ENCODE data around the gene SYDE1. TPM values are rescaled to one million over a fixed set of nuclear protein-coding genes. Genes with fewer than 3 reads are reported as not detected.

The SYDE1 gene
- total and polyA plus RNA-seq, 4 donors, result 0.72 to 4.2 (median 3.7) TPM

DNA sequence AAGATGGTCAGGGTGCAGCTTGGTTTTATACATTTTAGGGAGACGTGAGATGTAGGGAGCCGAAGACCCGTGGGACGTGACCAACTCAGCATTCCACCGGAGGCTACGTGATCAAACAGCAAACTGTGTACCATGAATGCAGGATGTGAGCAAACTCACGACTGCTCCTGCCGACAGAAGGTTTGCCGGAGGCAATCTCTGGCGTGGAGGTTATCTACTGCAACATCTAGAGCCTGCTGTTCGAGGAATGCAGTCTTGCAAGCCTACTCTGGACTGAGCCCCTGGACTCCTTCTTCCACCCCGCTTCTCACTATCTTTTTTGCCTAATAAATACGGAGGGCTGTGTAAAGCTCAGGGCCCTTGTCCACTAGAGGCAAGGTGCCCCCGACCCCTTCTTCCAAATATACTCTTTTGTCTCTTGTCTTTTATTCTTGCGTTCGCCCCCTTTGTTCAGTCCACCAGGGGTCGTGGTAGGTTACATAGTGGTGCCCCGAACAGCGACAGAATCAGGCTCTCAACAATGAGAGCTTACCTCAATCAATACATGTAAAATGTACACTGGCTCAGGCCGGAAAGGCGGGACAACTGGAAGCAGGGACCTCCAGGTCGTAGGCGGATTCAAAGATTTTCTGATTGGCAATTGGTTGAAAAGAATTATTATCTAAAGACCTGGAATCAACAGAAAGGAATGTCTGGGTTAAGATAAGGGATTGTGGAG, 34.1 kb upstream of the SYDE1 start:
- peaks cover 0 to 2% (median under 1%) of the 10 kb centered on the region in 4 donors for H3K27me3 ChIP-seq (ENCODE audit: control insufficient read depth in 4 of 4, insufficient read depth in 4 of 4, low read length in 3 of 4)
- H3K36me3 ChIP-seq (ENCODE audit: control insufficient read depth in 4 of 4, insufficient read depth in 3 of 4, low read depth in 1 of 4, low read length in 3 of 4), result no peaks in the 10 kb centered on the region
- H3K4me1 ChIP-seq (ENCODE audit: control insufficient read depth in 4 of 4, insufficient read depth in 4 of 4, low read length in 3 of 4), result no peaks in the 10 kb centered on the region
- H3K9ac ChIP-seq (ENCODE audit: low read depth in 1 of 2, low read length in 2 of 2), result no peak overlapping the region
- H3K27ac ChIP-seq (ENCODE audit: low read depth in 1 of 2, low read length in 2 of 2), result no peak overlapping the region
- no peak overlapping the region for H3K4me3 ChIP-seq (ENCODE audit: low read depth in 1 of 3, low read length in 3 of 3)
- no peak for TF ChIP-seq GABPA (IDR thresholded peaks at IDR 0.05 in 1 of 2, conservative IDR thresholded peaks at IDR 0.05 in 1 of 2)
- no peak for TF ChIP-seq HNF4A (conservative IDR thresholded peaks at IDR 0.05)
- TF ChIP-seq EGR1 (IDR thresholded peaks at IDR 0.05; ENCODE audit: low read depth in 2 of 2), result no peak
- no peak for TF ChIP-seq FOXA1 (IDR thresholded peaks at IDR 0.05)
- TF ChIP-seq REST (IDR thresholded peaks at IDR 0.05), result no peak
- TF ChIP-seq YY1 (IDR thresholded peaks at IDR 0.05), result no peak
- TF ChIP-seq FOXA2 (IDR thresholded peaks at IDR 0.05), result no peak
- TF ChIP-seq, protein P1, sequence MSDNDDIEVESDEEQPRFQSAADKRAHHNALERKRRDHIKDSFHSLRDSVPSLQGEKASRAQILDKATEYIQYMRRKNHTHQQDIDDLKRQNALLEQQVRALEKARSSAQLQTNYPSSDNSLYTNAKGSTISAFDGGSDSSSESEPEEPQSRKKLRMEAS (IDR thresholded peaks at IDR 0.05), result no peak
- no peaks in the 10 kb centered on the region for H3K9me3 ChIP-seq (ENCODE audit: control insufficient read depth in 4 of 4, low read length in 3 of 4)
- 57% methylated on average over 23 of the region's 23 CpGs for WGBS
- no peak for DNase-seq (ENCODE audit: low spot score)

DNA sequence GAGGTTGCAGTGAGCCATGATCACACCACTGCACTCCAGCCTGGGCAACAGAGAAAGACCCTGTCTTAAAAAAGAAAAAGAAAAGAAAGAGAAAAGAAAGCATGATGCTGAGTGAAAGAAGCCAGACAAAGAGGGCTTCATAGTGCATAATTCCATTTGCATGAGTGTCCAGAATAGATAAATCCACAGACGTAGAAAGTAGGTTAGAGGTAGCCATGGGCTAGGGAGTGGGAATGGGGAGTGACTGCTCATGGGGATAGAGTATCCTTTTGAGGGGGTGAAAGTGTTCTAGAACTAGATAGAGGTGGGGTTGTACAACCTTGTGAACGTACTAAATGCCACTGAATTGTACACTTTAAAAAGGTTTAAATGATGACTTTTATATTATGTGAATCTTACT, 32.8 kb upstream of the SYDE1 start:
- Histone ChIP-seq H3K4me1 (ENCODE audit: control insufficient read depth in 4 of 4, insufficient read depth in 4 of 4, low read length in 3 of 4) (no peaks in the 10 kb centered on the region), H3K27ac (ENCODE audit: low read depth in 1 of 2, low read length in 2 of 2) (no peak overlapping the region), H3K4me3 (ENCODE audit: low read depth in 1 of 3, low read length in 3 of 3) (no peak overlapping the region), H3K27me3 (ENCODE audit: control insufficient read depth in 4 of 4, insufficient read depth in 4 of 4, low read length in 3 of 4) (peaks cover 0 to 3% (median 0%) of the 10 kb centered on the region in 4 donors), H3K36me3 (ENCODE audit: control insufficient read depth in 4 of 4, insufficient read depth in 3 of 4, low read depth in 1 of 4, low read length in 3 of 4) (no peaks in the 10 kb centered on the region), H3K9me3 (ENCODE audit: control insufficient read depth in 4 of 4, low read length in 3 of 4) (no peaks in the 10 kb centered on the region), H3K9ac (ENCODE audit: low read depth in 1 of 2, low read length in 2 of 2) (no peak overlapping the region)
- no peak for TF ChIP-seq HNF4G (IDR thresholded peaks at IDR 0.05)
- TF ChIP-seq, protein P1 (IDR thresholded peaks at IDR 0.05), result no peak
- no peak for TF ChIP-seq SP1 (IDR thresholded peaks at IDR 0.05)
- TF ChIP-seq, protein P2, sequence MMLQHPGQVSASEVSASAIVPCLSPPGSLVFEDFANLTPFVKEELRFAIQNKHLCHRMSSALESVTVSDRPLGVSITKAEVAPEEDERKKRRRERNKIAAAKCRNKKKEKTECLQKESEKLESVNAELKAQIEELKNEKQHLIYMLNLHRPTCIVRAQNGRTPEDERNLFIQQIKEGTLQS (IDR thresholded peaks at IDR 0.05), result no peak
- TF ChIP-seq REST (IDR thresholded peaks at IDR 0.05), result no peak
- TF ChIP-seq FOXA2 (IDR thresholded peaks at IDR 0.05), result no peak
- no peak for TF ChIP-seq HNF4A (conservative IDR thresholded peaks at IDR 0.05)
- no peak for TF ChIP-seq CTCF (IDR thresholded peaks at IDR 0.05; ENCODE audit: low read depth, low read length, missing input control)
- no peak for TF ChIP-seq EGR1 (IDR thresholded peaks at IDR 0.05; ENCODE audit: low read depth in 2 of 2)
- TF ChIP-seq YY1 (IDR thresholded peaks at IDR 0.05), result no peak
- no peak for TF ChIP-seq NR2F2 (IDR thresholded peaks at IDR 0.05)
- TF ChIP-seq RAD21 (IDR thresholded peaks at IDR 0.05), result no peak
- no peak for TF ChIP-seq JUND (IDR thresholded peaks at IDR 0.05)
- TF ChIP-seq, protein P3, sequence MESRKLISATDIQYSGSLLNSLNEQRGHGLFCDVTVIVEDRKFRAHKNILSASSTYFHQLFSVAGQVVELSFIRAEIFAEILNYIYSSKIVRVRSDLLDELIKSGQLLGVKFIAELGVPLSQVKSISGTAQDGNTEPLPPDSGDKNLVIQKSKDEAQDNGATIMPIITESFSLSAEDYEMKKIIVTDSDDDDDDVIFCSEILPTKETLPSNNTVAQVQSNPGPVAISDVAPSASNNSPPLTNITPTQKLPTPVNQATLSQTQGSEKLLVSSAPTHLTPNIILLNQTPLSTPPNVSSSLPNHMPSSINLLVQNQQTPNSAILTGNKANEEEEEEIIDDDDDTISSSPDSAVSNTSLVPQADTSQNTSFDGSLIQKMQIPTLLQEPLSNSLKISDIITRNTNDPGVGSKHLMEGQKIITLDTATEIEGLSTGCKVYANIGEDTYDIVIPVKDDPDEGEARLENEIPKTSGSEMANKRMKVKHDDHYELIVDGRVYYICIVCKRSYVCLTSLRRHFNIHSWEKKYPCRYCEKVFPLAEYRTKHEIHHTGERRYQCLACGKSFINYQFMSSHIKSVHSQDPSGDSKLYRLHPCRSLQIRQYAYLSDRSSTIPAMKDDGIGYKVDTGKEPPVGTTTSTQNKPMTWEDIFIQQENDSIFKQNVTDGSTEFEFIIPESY (IDR thresholded peaks at IDR 0.05), result no peak
- WGBS, result 74% methylated on average over 2 of the region's 2 CpGs
- DNase-seq (ENCODE audit: low spot score), result no peak
